ENCODE results near the gene GORAB.

Gene GORAB

GRCh38 chr1:170592591-170593111 lies 60.7 kb downstream of the GORAB start:
- no peak for DNase-seq (ENCODE audit: low spot score)

- no peak for DNase-seq (ENCODE audit: low spot score)
These were observed 61.4 kb downstream of the GORAB start for GRCh38 chr1:170593173-170594011.

- DNase-seq (ENCODE audit: low spot score): no peak
These were observed 62.2 kb downstream of the GORAB start for GRCh38 chr1:170594066-170594626.

GRCh38 chr1:170596701-170597100 lies 64.7 kb downstream of the GORAB start:
- DNase-seq (ENCODE audit: low spot score): no peak

- no peak for DNase-seq (ENCODE audit: low spot score)
These were observed 66.7 kb downstream of the GORAB start for GRCh38 chr1:170598618-170599017.

- no peak for DNase-seq (ENCODE audit: low spot score)
These were observed 67.1 kb downstream of the GORAB start for GRCh38 chr1:170599033-170599432.

- DNase-seq (ENCODE audit: low spot score): no peak
These were observed 69.9 kb downstream of the GORAB start for GRCh38 chr1:170601866-170602265.

Measured in AG08396 (cell line).